ENCODE data around the gene FREY1. TPM values are rescaled to one million over a fixed set of nuclear protein-coding genes. Genes with fewer than 3 reads are reported as not detected.

Gene FREY1
- total and polyA plus RNA-seq, 9 of the 15 experiments (the other 6 are each of a cell fraction or from before 2014, with no cell fraction given): 0.25 to 1.5 (median 1.1) TPM; not detected in 5

- TF ChIP-seq MIER1 (IDR thresholded peaks at IDR 0.05; ENCODE audit: low read depth) (peak; percentile 91), PRDM10 (IDR thresholded peaks at IDR 0.05; ENCODE audit: partially characterized antibody) (peak; percentile 46), GABPA (tag; conservative IDR thresholded peaks at IDR 0.05; ENCODE audit: low read depth) (0 out of 2 replicates have a peak, but pooled peaks have one; percentile 21), HDAC1 (IDR thresholded peaks at IDR 0.05) (peak in 1 of 2 experiments; percentile 29; a peak in 1 of 4 replicates), NFIX (CRISPR knock-in tag; IDR thresholded peaks at IDR 0.05; ENCODE audit: low read depth) (no peak), DMBX1 (CRISPR knock-in tag; IDR thresholded peaks at IDR 0.05; ENCODE audit: borderline replicate concordance) (0 out of 2 replicates have a peak, but pooled peaks have one; percentile 42), TFAP4 (CRISPR knock-in tag; IDR thresholded peaks at IDR 0.05; ENCODE audit: borderline replicate concordance) (peak; percentile 40; the same call in 1 of the 2 replicates), E2F5 (CRISPR knock-in tag; IDR thresholded peaks at IDR 0.05) (0 out of 2 replicates have a peak, but pooled peaks have one; percentile 28), USF2 (CRISPR knock-in tag; IDR thresholded peaks at IDR 0.05) (peak; percentile 26; the same call in 1 of the 2 replicates), RNF219 (CRISPR knock-in tag; IDR thresholded peaks at IDR 0.05) (no peak), ZC3H11A (IDR thresholded peaks at IDR 0.05; ENCODE audit: low read depth, low read length) (no peak), ARID4B (CRISPR knock-in tag; IDR thresholded peaks at IDR 0.05) (peak; percentile 56; the same call in 1 of the 2 replicates)
Observed at GRCh38 chr11:45885274-45885920, 21.7 kb downstream of the FREY1 start, which contains the start of gene MAPK8IP1 (continued).

Data from K562 (cell line).